D341Med (cell line): ENCODE data around the gene SLC1A3.

Experiments
- DNase-seq: peaks from one replicate; pipeline ENCODE4 v3.0.0; 2012; ENCODE audit warnings: low spot score

Gene SLC1A3

DNA sequence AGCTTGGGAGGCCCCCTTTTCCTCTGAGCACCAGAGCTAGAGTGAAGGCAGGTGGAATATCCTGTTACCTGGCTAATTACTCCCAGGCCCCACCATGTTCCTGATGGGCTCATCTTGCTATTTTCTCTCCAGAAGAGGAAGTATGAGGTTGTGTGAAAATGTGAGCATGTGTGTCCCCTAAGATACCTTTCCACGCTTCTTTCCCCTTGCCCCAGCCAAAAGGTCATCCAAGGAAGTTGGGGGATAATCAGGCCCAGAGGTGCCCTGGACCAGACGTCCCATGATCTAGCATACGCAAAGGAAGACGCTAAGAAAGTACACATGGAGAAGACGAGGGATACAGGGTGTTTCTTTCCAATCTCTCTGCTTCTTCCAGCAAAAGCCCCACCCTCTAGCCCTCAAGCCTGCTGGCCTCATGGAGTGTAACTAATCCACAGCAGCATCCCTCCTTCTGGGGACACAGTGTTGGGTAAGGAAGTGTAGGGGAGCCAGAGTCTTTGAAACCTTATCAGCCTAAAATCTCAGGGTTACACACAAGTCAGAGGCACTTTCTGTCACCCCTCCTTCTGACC, 115.3 kb downstream of the SLC1A3 start:
- no peak for DNase-seq

DNA sequence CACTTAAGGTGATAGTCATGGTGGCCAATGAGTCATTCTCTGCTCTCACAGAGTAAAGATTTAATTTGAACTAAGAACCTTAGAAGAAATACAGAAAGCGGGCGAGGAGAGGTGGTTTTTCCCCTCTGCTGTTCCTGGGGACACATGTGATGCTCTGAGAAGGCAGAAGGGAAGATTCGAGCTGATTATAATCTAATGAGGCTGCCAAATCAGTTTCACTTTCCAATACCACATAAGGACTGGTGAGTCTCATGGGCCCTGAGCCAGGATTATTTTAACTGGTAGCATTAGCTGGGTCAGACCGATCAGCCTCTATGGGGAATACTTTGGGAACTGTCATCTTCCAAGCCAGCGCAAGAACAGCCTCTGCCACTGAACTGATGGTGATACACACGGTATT, 116.5 kb downstream of the SLC1A3 start:
- no peak for DNase-seq

DNA sequence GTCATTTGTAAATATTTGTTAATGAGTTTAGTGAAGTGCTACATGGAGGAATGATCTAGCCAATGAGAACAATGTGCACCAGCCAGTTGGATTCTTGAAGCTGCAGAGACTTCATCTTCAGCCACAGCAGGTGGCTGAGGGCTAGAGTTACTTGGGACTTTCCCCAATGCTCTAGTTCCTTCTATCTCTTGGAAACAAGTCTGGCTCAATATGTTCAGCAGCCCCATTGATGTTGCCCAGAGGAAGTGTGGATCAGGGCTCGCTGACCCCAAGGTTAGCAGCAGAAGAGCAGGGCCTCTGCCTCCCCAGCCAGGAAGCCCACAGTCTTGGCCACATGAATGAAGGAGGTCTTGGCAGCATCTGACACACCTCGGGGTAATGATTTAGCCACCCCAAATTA, 117.5 kb downstream of the SLC1A3 start:
- no peak for DNase-seq

DNA sequence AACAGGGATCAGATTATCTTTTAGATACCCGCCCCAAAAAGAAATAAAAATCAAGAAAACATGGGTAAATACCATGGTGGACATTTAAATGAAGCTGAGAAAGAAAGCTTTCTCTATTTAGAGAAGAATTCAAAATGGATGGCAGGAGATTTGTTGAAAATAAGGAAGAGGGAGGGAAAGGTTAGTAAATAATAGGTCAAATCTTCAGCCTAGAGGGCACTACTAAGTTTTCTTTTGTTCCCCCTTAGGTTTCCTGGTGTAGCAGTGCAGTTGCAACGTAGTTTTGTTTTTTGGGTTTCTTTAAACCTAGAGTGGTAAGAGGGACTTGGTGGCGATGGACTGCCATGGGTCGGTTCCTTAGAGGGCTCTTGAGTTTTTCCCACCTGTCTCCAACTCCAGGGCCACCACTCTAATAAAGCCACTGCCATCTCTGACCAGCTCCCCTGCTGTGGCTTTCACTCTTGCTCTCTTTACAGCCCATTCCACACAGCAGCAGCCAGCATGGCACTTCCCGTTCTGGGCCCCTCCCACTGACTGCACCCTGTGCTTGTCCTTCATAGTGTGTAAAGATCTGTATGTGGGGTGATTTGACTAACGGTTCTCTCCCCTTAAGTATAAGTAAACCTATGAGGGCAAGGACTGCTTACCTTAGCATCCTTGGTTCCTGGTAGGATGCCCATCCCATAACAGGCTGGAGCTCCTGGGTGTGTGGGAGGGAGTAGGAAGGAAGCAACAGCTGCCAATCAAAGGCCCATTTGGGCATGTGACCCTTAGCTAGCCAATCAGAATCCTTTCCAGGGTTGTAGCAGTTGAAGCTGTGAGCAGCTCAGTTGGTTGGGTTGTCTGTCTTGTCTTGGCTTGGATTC, 118.3 kb downstream of the SLC1A3 start:
- no peak for DNase-seq

DNA sequence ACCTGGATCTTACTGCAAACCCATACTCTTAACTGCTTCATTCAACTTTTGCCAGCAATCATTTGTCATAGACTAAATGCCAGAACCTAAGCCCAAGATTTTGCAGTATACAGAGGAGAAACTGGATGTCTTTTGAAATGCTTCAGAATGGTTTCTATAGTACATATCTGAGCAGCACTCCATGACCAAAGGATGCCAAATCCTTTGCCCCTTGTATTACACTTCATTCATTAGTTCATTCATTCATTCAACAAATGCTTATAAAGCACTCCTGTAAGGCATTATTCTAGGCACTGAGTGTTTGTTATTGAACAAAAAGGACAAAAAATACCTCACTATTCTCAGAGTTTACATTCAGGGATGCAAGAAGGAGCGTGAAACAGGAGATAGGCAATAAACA, 119.9 kb downstream of the SLC1A3 start:
- no peak for DNase-seq

DNA sequence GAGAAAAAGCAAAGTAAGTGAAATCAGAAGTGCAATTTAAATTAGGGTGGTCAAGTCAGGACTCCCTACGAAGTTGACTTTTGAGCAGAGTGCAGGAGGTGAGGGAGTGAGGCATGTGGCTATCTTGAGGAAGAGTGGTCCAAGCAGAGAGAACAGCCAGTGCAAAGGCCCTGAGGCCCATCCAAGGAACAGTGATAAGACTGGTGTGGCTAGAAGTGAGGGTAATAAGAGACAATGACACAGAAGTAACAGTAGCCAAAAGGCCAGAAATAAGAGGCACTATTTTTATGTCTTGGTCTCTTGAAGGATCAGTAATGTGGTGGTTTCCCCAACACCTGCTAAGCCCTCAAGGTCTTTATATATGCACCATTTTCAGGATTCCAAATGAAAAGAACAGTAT, 120.4 kb downstream of the SLC1A3 start:
- DNase-seq = no peak

DNA sequence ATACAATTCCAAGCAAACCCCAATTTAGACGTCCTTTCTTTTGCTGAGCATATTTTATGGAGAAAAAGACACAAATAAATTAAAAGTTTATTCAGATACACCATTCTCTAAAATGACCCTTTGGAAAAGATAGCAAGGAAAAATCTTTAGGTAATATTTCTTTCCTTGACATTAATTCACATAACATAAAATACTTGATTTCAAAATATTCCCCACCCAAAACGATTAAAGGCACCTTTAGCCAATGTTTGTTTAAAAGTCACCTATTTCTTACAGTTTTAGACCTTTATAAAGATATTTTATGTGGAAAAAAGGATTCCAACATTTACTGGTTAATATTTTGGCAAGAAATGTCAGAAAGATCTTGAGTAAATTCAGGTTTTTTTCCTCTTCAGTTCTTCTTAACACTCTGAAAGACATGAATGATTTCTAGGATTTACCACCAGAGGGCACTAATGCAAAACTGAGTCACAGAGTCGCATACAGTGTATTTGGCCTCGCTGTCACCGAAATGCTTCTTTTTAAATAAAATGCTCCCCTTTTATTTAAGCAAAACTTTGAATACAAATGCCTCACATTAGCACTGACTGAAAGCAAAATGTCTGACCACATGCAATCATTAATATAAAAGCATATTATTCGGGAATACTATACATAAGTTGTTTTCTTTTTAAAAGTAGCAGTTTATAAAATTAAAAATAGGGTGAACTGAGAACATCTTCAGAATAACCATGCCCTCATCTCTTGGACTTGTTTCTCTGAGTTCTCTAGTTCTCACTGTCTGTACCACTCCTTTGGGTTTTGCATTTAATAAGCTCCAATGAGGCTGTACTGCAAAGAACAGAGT, 122.5 kb downstream of the SLC1A3 start:
- DNase-seq = peak; percentile 53

DNA sequence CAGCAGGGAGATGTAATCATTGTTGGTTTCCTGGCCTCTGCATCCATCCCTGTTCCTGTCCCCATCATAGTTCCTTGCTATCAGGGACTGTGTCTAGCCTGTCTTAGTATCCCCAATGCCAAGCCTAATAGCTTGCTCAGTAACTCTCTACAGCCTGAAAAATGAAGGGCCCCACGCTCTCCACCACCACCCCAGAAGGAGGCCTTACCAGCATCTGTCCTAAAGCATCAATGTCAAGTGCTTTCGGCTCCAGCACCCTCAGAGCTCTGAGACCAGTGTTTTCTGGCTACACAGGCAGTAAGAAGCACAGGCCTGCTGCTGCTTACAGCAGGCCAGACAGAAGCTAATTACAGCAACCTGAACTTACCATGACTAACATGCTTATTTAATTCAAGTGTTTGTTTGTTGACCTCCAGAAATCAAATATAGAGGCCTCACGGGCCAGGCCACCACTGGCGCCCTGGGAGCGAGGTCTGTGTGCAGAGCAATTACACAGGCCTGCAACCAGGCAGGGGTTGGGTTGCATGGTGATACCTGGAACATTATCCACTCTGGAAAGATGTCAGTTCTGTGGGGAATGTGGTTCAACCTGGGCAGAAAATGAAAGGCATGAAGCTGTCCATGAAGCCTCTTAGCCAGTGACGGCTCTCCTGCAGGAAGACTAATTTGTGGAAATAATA, 124.3 kb downstream of the SLC1A3 start:
- DNase-seq = no peak

DNA sequence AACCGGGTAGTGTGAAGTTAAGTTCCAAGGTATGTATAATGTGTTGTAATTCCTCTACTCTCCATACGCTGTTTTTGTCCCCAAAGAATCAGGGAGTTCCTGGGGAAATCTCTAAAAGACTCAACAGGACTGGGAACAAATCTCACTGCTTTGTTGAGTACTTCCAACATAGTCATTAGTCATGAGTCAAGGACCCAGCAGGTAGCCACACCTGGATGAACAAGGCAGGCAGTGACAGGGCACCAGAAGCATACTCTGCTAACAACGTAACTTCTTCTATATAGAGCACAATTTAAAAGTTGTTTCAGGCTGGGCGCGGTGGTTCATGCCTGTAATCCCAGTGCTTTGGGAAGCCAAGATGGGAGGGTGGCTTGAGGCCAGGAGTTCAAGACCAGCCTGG, 126.8 kb downstream of the SLC1A3 start:
- no peak for DNase-seq

DNA sequence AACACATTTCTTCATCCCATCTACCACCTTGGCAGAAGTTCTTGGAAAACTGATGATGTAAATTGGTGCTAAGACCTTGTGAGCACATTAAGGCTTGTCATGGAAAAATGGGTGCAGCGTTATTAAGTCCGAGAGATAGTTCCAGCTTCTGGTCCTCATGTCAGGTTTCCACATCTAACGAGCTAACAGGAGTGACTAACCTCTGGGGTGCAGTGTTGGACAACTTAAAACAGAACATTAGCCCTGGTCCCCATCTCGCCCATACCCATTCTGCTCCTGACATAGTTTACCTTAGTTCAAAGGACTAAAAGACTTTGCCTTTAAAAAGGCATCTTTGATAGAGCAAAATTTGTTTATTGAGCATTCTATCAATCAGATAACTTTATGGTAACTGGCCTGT, 128.0 kb downstream of the SLC1A3 start:
- peak; percentile 53 for DNase-seq

DNA sequence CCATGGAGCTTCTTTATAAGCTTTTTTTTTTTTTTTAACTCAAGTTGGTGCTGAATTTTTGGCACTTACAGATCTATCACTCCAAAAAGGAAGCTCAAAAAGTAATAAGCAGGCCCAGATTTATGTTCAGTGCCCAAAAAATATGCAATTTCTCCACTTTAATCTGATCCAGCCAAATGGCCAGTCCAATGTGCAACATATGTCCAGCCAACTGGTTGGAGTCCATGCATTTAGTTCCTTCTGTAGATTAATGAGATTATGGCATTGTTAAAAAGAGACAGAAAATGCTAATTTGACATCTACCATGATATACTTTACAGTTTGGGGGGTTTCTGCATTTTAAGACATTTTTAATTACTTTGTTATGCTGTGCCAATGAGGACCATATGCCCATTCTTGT, 129.5 kb downstream of the SLC1A3 start:
- DNase-seq = no peak
